ENCODE data around the gene IP6K2. TPM values are rescaled to one million over a fixed set of nuclear protein-coding genes. Genes with fewer than 3 reads are reported as not detected.

The IP6K2 gene
- total and polyA plus RNA-seq, 2 of the 8 experiments (the other 6 are each of a cell fraction or from before 2014, with no cell fraction given): 95.8 to 144 TPM

DNA sequence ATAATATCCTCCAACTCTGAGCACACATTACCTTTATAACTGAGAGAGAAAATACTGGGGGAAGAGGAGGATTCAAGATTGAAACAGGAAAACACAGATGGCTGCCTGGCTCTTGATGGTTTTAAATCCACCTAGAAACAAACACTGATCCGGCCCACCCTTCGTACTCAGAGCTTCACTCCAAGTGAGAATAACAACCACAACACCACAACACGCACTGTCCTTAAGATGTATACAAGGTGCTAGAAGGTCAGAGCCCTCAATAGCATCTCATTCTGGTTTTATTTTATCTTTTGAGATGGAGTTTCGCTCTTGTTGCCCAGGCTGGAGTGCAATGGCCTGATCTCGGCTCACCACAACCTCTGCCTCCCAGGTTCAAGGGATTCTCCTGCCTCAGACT lies 9.9 kb downstream of the IP6K2 start (continued):
- TF ChIP-seq SIX5 (IDR thresholded peaks at IDR 0.05; ENCODE audit: low read depth, low read length) (no peak), TAF7 (optimal IDR thresholded peaks at IDR 0.05; ENCODE audit: borderline replicate concordance, low read depth, low read length) (no peak), MAFK (IDR thresholded peaks at IDR 0.05; ENCODE audit: low read depth, low read length) (no peak), ASH2L (IDR thresholded peaks at IDR 0.05; ENCODE audit: low read length) (no peak)
